Small intestine (tissue), 7 donors: ENCODE measurements around the gene ABL1. TPM values are rescaled to one million over a fixed set of nuclear protein-coding genes. Genes with fewer than 3 reads are reported as not detected.

Experiments used
- DNase-seq, 2 donors: peaks; one replicate each; pipeline versions ENCODE4 v3.0.0 to v3.0.0-alpha.2; 2013
- FAIRE-seq: peaks from 2 replicates; lab custom pipeline; 2012; peaks lifted over from hg19 to GRCh38; lab: Jason Lieb, UNC
- H3K27ac ChIP-seq, 3 donors: one replicate each; pipeline ENCODE4 v1.5.1; 2013; ENCODE audit warnings: low read length in 2 of 3, mild to moderate bottlenecking in 2 of 3, control low read depth in 1 of 3, inconsistent platforms in 1 of 3, low read depth in 1 of 3, moderate library complexity in 1 of 3
- H3K27me3 ChIP-seq, 3 donors: one replicate each; pipeline ENCODE4 v1.6.1; 2013; ENCODE audit warnings: low read length in 3 of 3, inconsistent platforms in 1 of 3; ENCODE audit not compliant: control insufficient read depth in 3 of 3, insufficient read depth in 3 of 3
- H3K36me3 ChIP-seq, 3 donors: one replicate each; pipeline ENCODE4 v1.6.1; 2013; ENCODE audit warnings: low read length in 3 of 3, inconsistent platforms in 1 of 3, low read depth in 1 of 3, mild to moderate bottlenecking in 1 of 3, moderate library complexity in 1 of 3; ENCODE audit not compliant: control insufficient read depth in 3 of 3, insufficient read depth in 2 of 3
- H3K4me1 ChIP-seq, 3 donors: one replicate each; pipeline ENCODE4 v1.6.1; 2013; ENCODE audit warnings: low read length in 2 of 3, inconsistent platforms in 1 of 3, low read depth in 1 of 3, mild to moderate bottlenecking in 1 of 3, moderate library complexity in 1 of 3; ENCODE audit not compliant: control insufficient read depth in 3 of 3, insufficient read depth in 2 of 3
- H3K4me3 ChIP-seq, 3 donors: one replicate each; pipeline ENCODE4 v1.5.1; 2013; ENCODE audit warnings: low read length in 3 of 3, control low read depth in 1 of 3, inconsistent platforms in 1 of 3, low read depth in 1 of 3, mild to moderate bottlenecking in 1 of 3, moderate library complexity in 1 of 3
- H3K9me3 ChIP-seq, 2 donors: one replicate each; pipeline ENCODE4 v1.6.1; 2013; ENCODE audit warnings: low read depth in 1 of 2, low read length in 1 of 2; ENCODE audit not compliant: control insufficient read depth in 2 of 2, insufficient read depth in 1 of 2
- WGBS, 3 donors: extraction: QIAGEN DNeasy Blood & Tissue Kit; methylation state at CpG; one replicate each; pipeline ENCODE4 v1.1.7; 2013; 5-methylcytosine and 5-hydroxymethylcytosine counted together
- polyA plus RNA-seq, 4 donors: library from polyadenylated mRNA; stranded (reverse) in 3 of 4; unstranded in 1 of 4; fragments of 200-250 nt in 3 of 4; fragments of 120-200 nt in 1 of 4; gene quantifications; one replicate each; pipeline versions ENCODE4 v1.2.1 to v1.2.3, GENCODE V29; 2013
- donor health status: healthy with polysubstance abuse.
- donor health status: control.
- donor health status: control.
- donor health status: Bipolar disorder and iron deficiency.
- donor health status: healthy.

The ABL1 gene
- polyA plus RNA-seq, 4 donors, result 8.7 to 58.1 (median 28.1) TPM

- FAIRE-seq, result no peak
- 96 to 98% (median 98%) methylated on average over 6 of the region's 6 CpGs for WGBS, 3 donors
- no peak overlapping the region for H3K4me3 ChIP-seq
These were observed 17.1 kb upstream of the ABL1 start for GRCh38 chr9:130817914-130818313.

GRCh38 chr9:130820135-130820738 lies 14.8 kb upstream of the ABL1 start:
- Histone ChIP-seq H3K36me3 (no peaks in the 10 kb centered on the region), H3K4me3 (no peak overlapping the region), H3K9me3 (no peaks in the 10 kb centered on the region), H3K27ac (no peak overlapping the region), H3K4me1 (peaks cover 0 to 14% (median 10%) of the 10 kb centered on the region in 3 donors), H3K27me3 (no peaks in the 10 kb centered on the region)
- 64 to 85% (median 78%) methylated on average over 5 of the region's 5 CpGs for WGBS, 3 donors
- FAIRE-seq, result no peak
- DNase-seq, result no peak

More at GRCh38 chr9:130817914-130818313, 17.1 kb upstream of the ABL1 start:
- H3K27me3 ChIP-seq, result no peaks in the 10 kb centered on the region
- no peak overlapping the region for H3K27ac ChIP-seq
- no peaks in the 10 kb centered on the region for H3K4me1 ChIP-seq
- DNase-seq, result no peak
- no peaks in the 10 kb centered on the region for H3K36me3 ChIP-seq
- H3K9me3 ChIP-seq, result no peaks in the 10 kb centered on the region

GRCh38 chr9:130823435-130823834 lies 11.6 kb upstream of the ABL1 start:
- no peak for FAIRE-seq
- peaks cover 0 to 27% (median 10%) of the 10 kb centered on the region in 3 donors for H3K4me1 ChIP-seq
- no peaks in the 10 kb centered on the region for H3K27me3 ChIP-seq
- H3K9me3 ChIP-seq, result no peaks in the 10 kb centered on the region
- H3K27ac ChIP-seq, result peak overlapping the region in 1 of 3 donors; percentile 68
- DNase-seq, result no peak
- WGBS, 3 donors, result 78 to 97% (median 97%) methylated on average over 6 of the region's 6 CpGs
- H3K4me3 ChIP-seq, result no peak overlapping the region
- H3K36me3 ChIP-seq, result no peaks in the 10 kb centered on the region

GRCh38 chr9:130824079-130824478 lies 11.0 kb upstream of the ABL1 start:
- peaks cover 0 to 27% (median 10%) of the 10 kb centered on the region in 3 donors for H3K4me1 ChIP-seq
- no peaks in the 10 kb centered on the region for H3K36me3 ChIP-seq
- FAIRE-seq, result no peak
- peak overlapping the region in 2 of 3 donors; percentile 70 to 73 for H3K27ac ChIP-seq
- no peak for DNase-seq
- peaks cover 0 to 2% of the 10 kb centered on the region in 2 donors for H3K9me3 ChIP-seq
- 60 to 79% (median 73%) methylated on average over 2 of the region's 2 CpGs for WGBS, 3 donors
- H3K27me3 ChIP-seq, result no peaks in the 10 kb centered on the region
- H3K4me3 ChIP-seq, result no peak overlapping the region

GRCh38 chr9:130824643-130825350 lies 10.3 kb upstream of the ABL1 start:
- Histone ChIP-seq H3K27me3 (no peaks in the 10 kb centered on the region), H3K4me1 (peaks cover 0 to 27% (median 10%) of the 10 kb centered on the region in 3 donors), H3K4me3 (no peak overlapping the region), H3K36me3 (no peaks in the 10 kb centered on the region), H3K27ac (peak overlapping the region in 2 of 3 donors; percentile 70 to 73), H3K9me3 (peaks cover 0 to 5% of the 10 kb centered on the region in 2 donors)
- 34 to 42% (median 37%) methylated on average over 4 of the region's 4 CpGs for WGBS, 3 donors
- FAIRE-seq (no peak), DNase-seq (peak; percentile 25 to 68)

GRCh38 chr9:130825351-130825651 lies 9.8 kb upstream of the ABL1 start:
- FAIRE-seq (no peak), DNase-seq (no peak)
- no peaks in the 10 kb centered on the region for H3K27me3 ChIP-seq
- H3K4me1 ChIP-seq, result peaks cover 0 to 27% (median 10%) of the 10 kb centered on the region in 3 donors
- no peak overlapping the region for H3K4me3 ChIP-seq
- peak overlapping the region in 2 of 3 donors; percentile 70 to 73 for H3K27ac ChIP-seq
- H3K9me3 ChIP-seq, result peaks cover 0 to 5% of the 10 kb centered on the region in 2 donors
- H3K36me3 ChIP-seq, result no peaks in the 10 kb centered on the region

GRCh38 chr9:130825809-130826208 lies 9.2 kb upstream of the ABL1 start:
- 88 to 95% (median 95%) methylated on average over 5 of the region's 5 CpGs for WGBS, 3 donors
- H3K9me3 ChIP-seq, result peaks cover 0 to 5% of the 10 kb centered on the region in 2 donors
- H3K4me1 ChIP-seq, result peaks cover 0 to 27% (median 10%) of the 10 kb centered on the region in 3 donors
- no peak for DNase-seq
- FAIRE-seq, result no peak
- H3K27ac ChIP-seq, result peak overlapping the region in 1 of 3 donors; percentile 70
- H3K27me3 ChIP-seq, result no peaks in the 10 kb centered on the region
- no peaks in the 10 kb centered on the region for H3K36me3 ChIP-seq
- H3K4me3 ChIP-seq, result no peak overlapping the region

GRCh38 chr9:130829762-130830161 lies 5.3 kb upstream of the ABL1 start:
- peaks cover 3 to 31% (median 7%) of the 10 kb centered on the region in 3 donors for H3K4me1 ChIP-seq
- H3K27me3 ChIP-seq, result no peaks in the 10 kb centered on the region
- DNase-seq, result no peak
- 89 to 100% (median 93%) methylated on average over 1 of the region's 1 CpG for WGBS, 3 donors
- no peak for FAIRE-seq
- H3K36me3 ChIP-seq, result no peaks in the 10 kb centered on the region
- no peak overlapping the region for H3K4me3 ChIP-seq
- H3K9me3 ChIP-seq, result peaks cover 0 to 5% of the 10 kb centered on the region in 2 donors
- H3K27ac ChIP-seq, result no peak overlapping the region
